SK-N-SH treated with all-trans-retinoic acid at 6 μM for 48 hours (cell line): Measurements from ENCODE around the gene CDK14.

Experiments used
- ATAC-seq: fragments of 200-7000 bp; cut with Tn5 transposase; 3 replicates; pipeline ENCODE4 v1.9.1; 2020; ENCODE audit warnings: mild to moderate bottlenecking, moderate library complexity
- ARNTL ChIP-seq: fragments of 450-650 bp; formaldehyde crosslinking; IDR thresholded peaks from 2 replicates; pipeline ENCODE4 v1.5.0; 2020; ENCODE audit warnings: low read depth, mild to moderate bottlenecking, moderate library complexity, borderline replicate concordance
- BACH2 ChIP-seq: fragments of 250-450 bp; sonication (Bioruptor Pico); IDR thresholded peaks from 2 replicates; pipeline ENCODE4 v1.9.0; 2021; ENCODE audit warnings: mild to moderate bottlenecking, borderline replicate concordance
- CSDC2 ChIP-seq: fragments of 250-450 bp; sonication (Bioruptor Pico); IDR thresholded peaks from 2 replicates; pipeline ENCODE4 v1.5.0; 2020; ENCODE audit warnings: mild to moderate bottlenecking, moderate library complexity
- GLIS3 ChIP-seq: fragments of 250-450 bp; sonication (Bioruptor Pico); IDR thresholded peaks from 2 replicates; pipeline ENCODE4 v1.5.0; 2020; ENCODE audit warnings: mild to moderate bottlenecking, moderate library complexity
- ISL1 ChIP-seq: fragments of 250-450 bp; sonication (Bioruptor Pico); IDR thresholded peaks from 2 replicates; pipeline ENCODE4 v2.1.2; 2022; ENCODE audit warnings: mild to moderate bottlenecking, moderate library complexity
- PATZ1 ChIP-seq: fragments of 250-450 bp; sonication (Bioruptor Pico); IDR thresholded peaks from 2 replicates; pipeline ENCODE4 v1.8.0; 2020; ENCODE audit warnings: mild to moderate bottlenecking, moderate library complexity, borderline replicate concordance
- POU6F1 ChIP-seq: fragments of 250-450 bp; sonication (Bioruptor Pico); IDR thresholded peaks from 2 replicates; pipeline ENCODE4 v1.8.0; 2021; ENCODE audit warnings: low read depth, mild to moderate bottlenecking, moderate library complexity, borderline replicate concordance
- PPARA ChIP-seq: fragments of 250-450 bp; sonication (Bioruptor Pico); IDR thresholded peaks from 2 replicates; pipeline ENCODE4 v1.5.0; 2020; ENCODE audit warnings: mild to moderate bottlenecking, borderline replicate concordance
- RARB ChIP-seq: fragments of 250-450 bp; sonication (Bioruptor Pico); IDR thresholded peaks from 2 replicates; pipeline ENCODE4 v1.8.0; 2021; ENCODE audit warnings: mild to moderate bottlenecking, moderate library complexity
- SNAI2 ChIP-seq: fragments of 250-450 bp; sonication (Bioruptor Pico); IDR thresholded peaks from 2 replicates; pipeline ENCODE4 v1.5.0; 2020; ENCODE audit warnings: mild to moderate bottlenecking, moderate library complexity
- TCF4 ChIP-seq: fragments of 250-450 bp; sonication (Bioruptor Pico); IDR thresholded peaks from 2 replicates; pipeline ENCODE4 v1.8.0; 2021; ENCODE audit warnings: mild to moderate bottlenecking, moderate library complexity, borderline replicate concordance
- ZC3H10 ChIP-seq: fragments of 250-450 bp; sonication (Bioruptor Pico); IDR thresholded peaks from 2 replicates; pipeline ENCODE4 v1.5.1; 2021; ENCODE audit warnings: mild to moderate bottlenecking, moderate library complexity
- ZFP3 ChIP-seq: fragments of 250-450 bp; sonication (Bioruptor Pico); IDR thresholded peaks from 2 replicates; pipeline ENCODE4 v1.5.0; 2020; ENCODE audit warnings: mild to moderate bottlenecking, moderate library complexity
- ZFP30 ChIP-seq: fragments of 450-650 bp; formaldehyde crosslinking; IDR thresholded peaks from 2 replicates; pipeline ENCODE4 v1.5.0; 2022; ENCODE audit warnings: mild to moderate bottlenecking, moderate library complexity
- ZNF565 ChIP-seq: fragments of 450-650 bp; formaldehyde crosslinking; conservative IDR thresholded peaks from 2 replicates; pipeline ENCODE4 v1.5.0; 2020; ENCODE audit warnings: low read depth, mild to moderate bottlenecking, moderate library complexity
- ZNF70 ChIP-seq: fragments of 450-650 bp; formaldehyde crosslinking; IDR thresholded peaks from 2 replicates; pipeline ENCODE4 v1.5.0; 2020; ENCODE audit warnings: mild to moderate bottlenecking, moderate library complexity
- ZNF8 ChIP-seq: fragments of 450-650 bp; formaldehyde crosslinking; IDR thresholded peaks from 2 replicates; pipeline ENCODE4 v1.5.0; 2020; ENCODE audit warnings: mild to moderate bottlenecking, moderate library complexity
- TF ChIP-seq, protein P1 (sequence below): fragments of 250-450 bp; sonication (Bioruptor Pico); IDR thresholded peaks from 2 replicates; pipeline ENCODE4 v1.5.0; 2020; ENCODE audit warnings: mild to moderate bottlenecking, moderate library complexity
- TF ChIP-seq, protein P2 (sequence below): fragments of 250-450 bp; sonication (Bioruptor Pico); IDR thresholded peaks from 2 replicates; pipeline ENCODE4 v1.5.1; 2020; ENCODE audit warnings: low read depth, mild to moderate bottlenecking, moderate library complexity

The CDK14 gene

GRCh38 chr7:91019686-91020385 lies 423.7 kb downstream of the CDK14 start:
- ATAC-seq = no peak
- TF ChIP-seq RARB (CRISPR knock-in tag) (no peak), BACH2 (CRISPR knock-in tag) (no peak), ZFP30 (CRISPR knock-in tag) (no peak), SNAI2 (CRISPR knock-in tag) (no peak), TCF4 (no peak), ISL1 (CRISPR knock-in tag) (no peak), GLIS3 (CRISPR knock-in tag) (no peak), PATZ1 (CRISPR knock-in tag) (no peak), CSDC2 (CRISPR knock-in tag) (no peak), ZNF70 (CRISPR knock-in tag) (no peak), POU6F1 (CRISPR knock-in tag) (no peak), ZNF8 (CRISPR knock-in tag) (no peak), ZNF565 (CRISPR knock-in tag) (no peak), PPARA (CRISPR knock-in tag) (no peak)
- TF ChIP-seq, protein P1, sequence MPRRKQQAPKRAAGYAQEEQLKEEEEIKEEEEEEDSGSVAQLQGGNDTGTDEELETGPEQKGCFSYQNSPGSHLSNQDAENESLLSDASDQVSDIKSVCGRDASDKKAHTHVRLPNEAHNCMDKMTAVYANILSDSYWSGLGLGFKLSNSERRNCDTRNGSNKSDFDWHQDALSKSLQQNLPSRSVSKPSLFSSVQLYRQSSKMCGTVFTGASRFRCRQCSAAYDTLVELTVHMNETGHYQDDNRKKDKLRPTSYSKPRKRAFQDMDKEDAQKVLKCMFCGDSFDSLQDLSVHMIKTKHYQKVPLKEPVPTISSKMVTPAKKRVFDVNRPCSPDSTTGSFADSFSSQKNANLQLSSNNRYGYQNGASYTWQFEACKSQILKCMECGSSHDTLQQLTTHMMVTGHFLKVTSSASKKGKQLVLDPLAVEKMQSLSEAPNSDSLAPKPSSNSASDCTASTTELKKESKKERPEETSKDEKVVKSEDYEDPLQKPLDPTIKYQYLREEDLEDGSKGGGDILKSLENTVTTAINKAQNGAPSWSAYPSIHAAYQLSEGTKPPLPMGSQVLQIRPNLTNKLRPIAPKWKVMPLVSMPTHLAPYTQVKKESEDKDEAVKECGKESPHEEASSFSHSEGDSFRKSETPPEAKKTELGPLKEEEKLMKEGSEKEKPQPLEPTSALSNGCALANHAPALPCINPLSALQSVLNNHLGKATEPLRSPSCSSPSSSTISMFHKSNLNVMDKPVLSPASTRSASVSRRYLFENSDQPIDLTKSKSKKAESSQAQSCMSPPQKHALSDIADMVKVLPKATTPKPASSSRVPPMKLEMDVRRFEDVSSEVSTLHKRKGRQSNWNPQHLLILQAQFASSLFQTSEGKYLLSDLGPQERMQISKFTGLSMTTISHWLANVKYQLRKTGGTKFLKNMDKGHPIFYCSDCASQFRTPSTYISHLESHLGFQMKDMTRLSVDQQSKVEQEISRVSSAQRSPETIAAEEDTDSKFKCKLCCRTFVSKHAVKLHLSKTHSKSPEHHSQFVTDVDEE (CRISPR knock-in tag) = no peak

GRCh38 chr7:91020636-91021385 lies 424.7 kb downstream of the CDK14 start:
- ATAC-seq = no peak
- TF ChIP-seq ZFP3 (CRISPR knock-in tag) (no peak), TCF4 (no peak), ZC3H10 (CRISPR knock-in tag) (no peak), ARNTL (CRISPR knock-in tag) (no peak), BACH2 (CRISPR knock-in tag) (no peak), RARB (CRISPR knock-in tag) (no peak)
- TF ChIP-seq, protein P1 (CRISPR knock-in tag) = no peak
- TF ChIP-seq, protein P2, sequence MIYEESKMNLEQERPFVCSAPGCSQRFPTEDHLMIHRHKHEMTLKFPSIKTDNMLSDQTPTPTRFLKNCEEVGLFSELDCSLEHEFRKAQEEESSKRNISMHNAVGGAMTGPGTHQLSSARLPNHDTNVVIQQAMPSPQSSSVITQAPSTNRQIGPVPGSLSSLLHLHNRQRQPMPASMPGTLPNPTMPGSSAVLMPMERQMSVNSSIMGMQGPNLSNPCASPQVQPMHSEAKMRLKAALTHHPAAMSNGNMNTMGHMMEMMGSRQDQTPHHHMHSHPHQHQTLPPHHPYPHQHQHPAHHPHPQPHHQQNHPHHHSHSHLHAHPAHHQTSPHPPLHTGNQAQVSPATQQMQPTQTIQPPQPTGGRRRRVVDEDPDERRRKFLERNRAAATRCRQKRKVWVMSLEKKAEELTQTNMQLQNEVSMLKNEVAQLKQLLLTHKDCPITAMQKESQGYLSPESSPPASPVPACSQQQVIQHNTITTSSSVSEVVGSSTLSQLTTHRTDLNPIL = no peak
- TF ChIP-seq, all 23 proteins: peak for 0
